Smooth muscle cell (in vitro differentiated cells): Measurements from ENCODE around the gene CWH43. TPM values are rescaled to one million over a fixed set of nuclear protein-coding genes. Genes with fewer than 3 reads are reported as not detected.
"Not testable (repeated sequence)": the region's sequence is repeated elsewhere in the genome, so short reads cannot be mapped to it uniquely, and the experiment has no call there.

Experiments
- DNase-seq: peaks from one replicate; lab custom pipeline; 2025; ENCODE audit not compliant: unreplicated experiment; lab: John Stamatoyannopoulos, UW
- H2AFZ ChIP-seq: fragments of 200-600 bp; sonication (generic); 2 replicates; pipeline ENCODE4 v1.6.0; 2016; ENCODE audit warnings: antibody characterized with exemption, low read depth, mild to moderate bottlenecking
- H3F3A ChIP-seq: fragments of 200-600 bp; sonication (generic); 2 replicates; pipeline ENCODE4 v1.6.0; 2017; ENCODE audit warnings: antibody characterized with exemption, low read depth
- H3K27ac ChIP-seq: fragments of 200-600 bp; sonication (generic); 2 replicates; pipeline ENCODE4 v1.5.1; 2016; ENCODE audit warnings: low read depth, mild to moderate bottlenecking
- H3K27me3 ChIP-seq: fragments of 200-600 bp; sonication (generic); 2 replicates; pipeline ENCODE4 v1.6.1; 2016; ENCODE audit warnings: low read depth, mild to moderate bottlenecking
- H3K36me3 ChIP-seq: fragments of 200-600 bp; sonication (generic); 2 replicates; pipeline ENCODE4 v1.5.1; 2016; ENCODE audit warnings: low read depth
- H3K4me1 ChIP-seq: fragments of 200-600 bp; sonication (generic); 2 replicates; pipeline ENCODE4 v1.5.1; 2016; ENCODE audit warnings: low read depth
- H3K4me2 ChIP-seq: fragments of 200-600 bp; sonication (generic); 2 replicates; pipeline ENCODE4 v1.6.0; 2016; ENCODE audit warnings: mild to moderate bottlenecking
- H3K4me3 ChIP-seq: fragments of 200-600 bp; sonication (generic); 2 replicates; pipeline ENCODE4 v1.5.1; 2016; ENCODE audit warnings: mild to moderate bottlenecking
- H3K79me2 ChIP-seq: fragments of 200-600 bp; sonication (generic); 2 replicates; pipeline ENCODE4 v1.6.0; 2016; ENCODE audit warnings: low read depth, mild to moderate bottlenecking
- H3K9ac ChIP-seq: fragments of 200-600 bp; sonication (generic); 2 replicates; pipeline ENCODE4 v1.6.0; 2016; ENCODE audit warnings: low read depth
- H3K9me3 ChIP-seq: fragments of 200-600 bp; sonication (generic); replicated peaks from 2 replicates; pipeline ENCODE4 v1.5.1; 2016; ENCODE audit warnings: low read depth
- H4K20me1 ChIP-seq: fragments of 200-600 bp; sonication (generic); 2 replicates; pipeline ENCODE4 v1.6.0; 2016; ENCODE audit warnings: low read depth
- WGBS: methylation state at CpG from one replicate; pipeline ENCODE4 v1.1.7; 2016; ENCODE audit warnings: low lambda C conversion rate; 5-methylcytosine and 5-hydroxymethylcytosine counted together
- polyA plus RNA-seq: library from polyadenylated mRNA; unstranded; fragments of >200 nt; fragmentation: Nextera tagmentation; extraction: Ambion mirVana; gene quantifications from 2 replicates; pipeline ENCODE4 v1.2.1, GENCODE V29; 2016
- small RNA-seq: library from RNA; depleted of rRNA; stranded (forward); fragments of <200 nt; gene quantifications from one replicate; pipeline ENCODE3, GENCODE V24; 2014
- total RNA-seq: library from RNA; depleted of rRNA; stranded (reverse); fragments of >200 nt; gene quantifications from 2 replicates; pipeline ENCODE4 v1.2.3, GENCODE V29; 2014

Gene CWH43
- total and polyA plus RNA-seq, 2 experiments from 2014 or later: 0.50 to 7.2 TPM

- not testable (repeated sequence) for H3K27ac ChIP-seq, H3K4me3 ChIP-seq, H3K79me2 ChIP-seq, H3K9ac ChIP-seq, DNase-seq, H3K4me1 ChIP-seq, H3K4me2 ChIP-seq, H3K27me3 ChIP-seq, H3K36me3 ChIP-seq, H2AFZ ChIP-seq, H3F3A ChIP-seq, H4K20me1 ChIP-seq
- 56% methylated on average over 15 of the region's 17 CpGs for WGBS
- H3K9me3 ChIP-seq: peaks cover 30% of the 10 kb centered on the region
Observed at GRCh38 chr4:49108183-49108978, 122.3 kb downstream of the CWH43 start.

DNA sequence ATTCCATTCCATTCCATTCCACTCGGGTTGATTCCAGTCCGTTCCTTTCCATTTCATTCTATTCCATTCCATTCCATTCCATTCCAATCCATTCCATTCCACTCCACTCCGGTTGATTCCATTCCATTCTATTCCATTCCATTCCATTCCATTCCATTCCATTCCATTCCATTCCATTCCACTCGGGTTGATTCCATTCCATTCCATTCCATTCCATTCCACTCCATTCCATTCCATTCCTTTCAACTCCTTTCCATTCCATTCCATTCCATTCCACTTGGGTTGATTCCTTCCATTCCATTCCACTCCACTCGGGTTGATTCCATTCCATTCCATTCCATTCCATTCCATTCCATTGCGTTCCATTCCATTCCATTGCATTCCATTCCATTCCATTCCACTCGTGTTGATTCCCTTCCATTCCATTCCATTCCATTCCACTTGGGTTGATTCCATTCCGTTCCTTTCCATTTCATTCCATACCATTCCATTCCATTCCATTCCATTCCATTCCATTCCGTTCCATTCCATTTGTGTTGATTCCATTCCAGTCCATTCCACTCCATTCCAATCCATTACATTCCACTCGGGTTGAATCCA is 123.6 kb downstream of the CWH43 start:
- H3F3A ChIP-seq, H3K36me3 ChIP-seq, H2AFZ ChIP-seq, H3K4me1 ChIP-seq, H3K4me3 ChIP-seq, H3K27ac ChIP-seq, H3K27me3 ChIP-seq, H3K4me2 ChIP-seq, DNase-seq, H4K20me1 ChIP-seq, H3K9ac ChIP-seq, H3K79me2 ChIP-seq: not testable (repeated sequence)
- WGBS: 51% methylated on average over 10 of the region's 10 CpGs
- H3K9me3 ChIP-seq: peaks cover 18% of the 10 kb centered on the region

DNA sequence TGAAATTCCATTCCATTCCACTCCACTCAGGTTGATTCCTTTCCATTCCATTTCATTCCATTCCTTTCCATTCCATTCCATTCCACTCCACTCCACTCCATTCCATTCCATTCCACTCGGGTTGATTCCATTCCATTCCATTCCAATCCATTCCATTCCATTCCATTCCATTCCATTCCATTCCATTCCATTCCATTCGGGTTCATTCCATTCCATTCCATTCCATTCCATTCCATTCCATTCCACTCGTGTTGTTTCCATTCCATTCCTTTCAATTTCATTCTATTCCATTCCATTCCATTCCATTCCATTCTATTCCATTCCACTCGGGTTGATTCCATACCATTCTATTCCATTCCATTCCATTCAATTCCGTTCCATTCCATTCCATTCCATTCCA is 124.5 kb downstream of the CWH43 start:
- not testable (repeated sequence) for H4K20me1 ChIP-seq, H3K4me3 ChIP-seq, H3K27ac ChIP-seq, H3K27me3 ChIP-seq, H3K4me1 ChIP-seq, H2AFZ ChIP-seq, H3K79me2 ChIP-seq, H3K36me3 ChIP-seq, H3K4me2 ChIP-seq, H3F3A ChIP-seq, H3K9ac ChIP-seq, DNase-seq
- H3K9me3 ChIP-seq: peaks cover 22% of the 10 kb centered on the region
- WGBS: 64% methylated on average over 5 of the region's 5 CpGs

Small RNA genes within 50 kb of the gene (small RNA-seq; reads per million reads assigned to genes)
- not detected for gene AC020593.1

Other genes starting within 250 kb of the CWH43 start
- gene FRYL, start 206.0 kb upstream of the CWH43 start, total RNA-seq: 56.6 and 57.0 TPM in 2 replicates
- 14.9 and 17.7 TPM in 2 replicates for gene FRYL, start 206.0 kb upstream of the CWH43 start, polyA plus RNA-seq
- gene OCIAD1, start 155.2 kb upstream of the CWH43 start, total RNA-seq: 180 and 196 TPM in 2 replicates
- gene OCIAD1, start 155.2 kb upstream of the CWH43 start, polyA plus RNA-seq: 130 and 159 TPM in 2 replicates
- gene OCIAD2, start 79.5 kb upstream of the CWH43 start, total RNA-seq: 30.4 and 33.0 TPM in 2 replicates
- gene OCIAD2, start 79.5 kb upstream of the CWH43 start, polyA plus RNA-seq: 45.1 and 104 TPM in 2 replicates